H9 (cell line): Measurements from ENCODE around the gene SRPK1. TPM values are rescaled to one million over a fixed set of nuclear protein-coding genes. Genes with fewer than 3 reads are reported as not detected.
"Not testable (repeated sequence)": the region's sequence is repeated elsewhere in the genome, so short reads cannot be mapped to it uniquely, and the experiment has no call there.

Experiments used
- DNase-seq: peaks from one replicate; pipeline ENCODE4 v3.0.0-alpha.2; 2017
- H2AFZ ChIP-seq: one replicate; pipeline ENCODE4 v1.6.1; 2013; ENCODE audit warnings: mild to moderate bottlenecking, low read length, control low read depth, moderate library complexity
- H2AK5ac ChIP-seq: 2 replicates; pipeline ENCODE4 v1.6.1; 2013; ENCODE audit warnings: low read length, control low read depth, mixed read lengths; ENCODE audit not compliant: insufficient read length
- H2BK120ac ChIP-seq: one replicate; pipeline ENCODE4 v1.6.1; 2013; ENCODE audit warnings: low read depth, mild to moderate bottlenecking, low read length, control low read depth, inconsistent platforms; ENCODE audit not compliant: poor library complexity, severe bottlenecking
- H2BK12ac ChIP-seq: 2 replicates; pipeline ENCODE4 v1.6.1; 2013; ENCODE audit warnings: low read length, control low read depth, mixed read lengths, low read depth; ENCODE audit not compliant: insufficient read length
- H2BK15ac ChIP-seq: 2 replicates; pipeline ENCODE4 v1.6.1; 2013; ENCODE audit warnings: low read depth, low read length, control low read depth
- H2BK20ac ChIP-seq: one replicate; pipeline ENCODE4 v1.6.1; 2013; ENCODE audit warnings: low read depth, mild to moderate bottlenecking, low read length, control low read depth, inconsistent platforms; ENCODE audit not compliant: poor library complexity, severe bottlenecking
- H2BK5ac ChIP-seq: 2 replicates; pipeline ENCODE4 v1.6.1; 2013; ENCODE audit warnings: low read length, control low read depth, mixed read lengths; ENCODE audit not compliant: insufficient read length
- H3K14ac ChIP-seq: 2 replicates; pipeline ENCODE4 v1.6.1; 2013; ENCODE audit warnings: low read length, control low read depth; ENCODE audit not compliant: insufficient read depth
- H3K18ac ChIP-seq: 2 replicates; pipeline ENCODE4 v1.6.1; 2013; ENCODE audit warnings: low read depth, mild to moderate bottlenecking, mixed read lengths, low read length, control low read depth; ENCODE audit not compliant: insufficient read length
- H3K23ac ChIP-seq: 2 replicates; pipeline ENCODE4 v1.6.1; 2013; ENCODE audit warnings: low read length, control low read depth, mixed read lengths, low read depth; ENCODE audit not compliant: insufficient read length
- H3K23me2 ChIP-seq: 2 replicates; pipeline ENCODE4 v1.6.1; 2013; ENCODE audit warnings: low read depth, mild to moderate bottlenecking, mixed read lengths, low read length, control low read depth; ENCODE audit not compliant: insufficient read length, poor library complexity, severe bottlenecking
- H3K27ac ChIP-seq: 2 replicates; pipeline ENCODE4 v1.5.1; 2013; ENCODE audit warnings: low read length, control low read depth, mixed read lengths, low read depth; ENCODE audit not compliant: insufficient read length
- H3K27me3 ChIP-seq: 2 replicates; pipeline ENCODE4 v1.6.1; 2013; ENCODE audit warnings: low read length, control low read depth, inconsistent platforms; ENCODE audit not compliant: insufficient read depth
- H3K4ac ChIP-seq: 2 replicates; pipeline ENCODE4 v1.6.1; 2013; ENCODE audit warnings: low read depth, mild to moderate bottlenecking, control low read depth, inconsistent platforms, low read length, moderate library complexity
- H3K4me1 ChIP-seq: 2 replicates; pipeline ENCODE4 v1.6.1; 2013; ENCODE audit warnings: low read length, control low read depth, inconsistent platforms; ENCODE audit not compliant: insufficient read depth
- H3K4me2 ChIP-seq: 2 replicates; pipeline ENCODE4 v1.6.1; 2013; ENCODE audit warnings: low read length, control low read depth, mixed read lengths; ENCODE audit not compliant: insufficient read length, insufficient read depth
- H3K56ac ChIP-seq: 2 replicates; pipeline ENCODE4 v1.6.1; 2013; ENCODE audit warnings: low read depth, mild to moderate bottlenecking, mixed read lengths, low read length, control low read depth; ENCODE audit not compliant: insufficient read length
- H3K79me1 ChIP-seq: 2 replicates; pipeline ENCODE4 v1.6.1; 2013; ENCODE audit warnings: low read depth, mild to moderate bottlenecking, moderate library complexity, low read length, control low read depth, inconsistent platforms; ENCODE audit not compliant: insufficient read depth, poor library complexity, severe bottlenecking
- H3K79me2 ChIP-seq: 2 replicates; pipeline ENCODE4 v1.6.1; 2013; ENCODE audit warnings: low read length, control low read depth, inconsistent platforms; ENCODE audit not compliant: insufficient read depth
- H3K9ac ChIP-seq: 2 replicates; pipeline ENCODE4 v1.6.1; 2013; ENCODE audit warnings: low read length, control low read depth, mixed read lengths; ENCODE audit not compliant: insufficient read length; ENCODE audit errors: extremely low read depth
- H3K9me3 ChIP-seq: one replicate; pipeline ENCODE4 v1.6.1; 2013; ENCODE audit warnings: low read depth, low read length, inconsistent platforms; ENCODE audit not compliant: control insufficient read depth
- H3T11ph ChIP-seq: one replicate; pipeline ENCODE4 v1.6.1; 2013; ENCODE audit warnings: mild to moderate bottlenecking, low read length, control low read depth, inconsistent platforms
- H4K20me1 ChIP-seq: one replicate; pipeline ENCODE4 v1.6.1; 2013; ENCODE audit not compliant: control insufficient read depth, insufficient read length, insufficient read depth
- H4K5ac ChIP-seq: 2 replicates; pipeline ENCODE4 v1.6.1; 2013; ENCODE audit warnings: low read depth, mild to moderate bottlenecking, mixed read lengths, low read length, control low read depth; ENCODE audit not compliant: insufficient read length
- H4K8ac ChIP-seq: replicated peaks from 2 replicates; pipeline ENCODE4 v1.6.1; 2013; ENCODE audit warnings: low read length, control low read depth, mixed read lengths, low read depth; ENCODE audit not compliant: insufficient read length
- H4K91ac ChIP-seq: 2 replicates; pipeline ENCODE4 v1.6.1; 2013; ENCODE audit warnings: low read depth, mild to moderate bottlenecking, moderate library complexity, mixed read lengths, low read length, control low read depth; ENCODE audit not compliant: insufficient read length
- H3K27ac Mint-ChIP-seq, 3 experiments: 2 replicates in 2 of 3; 3 replicates in 1 of 3; pipeline ENCODE4 v1.8.0; 2020 to 2021; ENCODE audit warnings: mixed read lengths in 3 of 3, mild to moderate bottlenecking in 1 of 3, moderate library complexity in 1 of 3
- H3K27me3 Mint-ChIP-seq: 2 replicates; pipeline ENCODE4 v1.8.0; 2021; ENCODE audit warnings: low read depth, mild to moderate bottlenecking, moderate library complexity, mixed read lengths
- H3K36me3 Mint-ChIP-seq, 3 experiments: 2 replicates in 2 of 3; 3 replicates in 1 of 3; pipeline ENCODE4 v1.8.0; 2020 to 2021; ENCODE audit warnings: low read depth in 3 of 3, mixed read lengths in 3 of 3; ENCODE audit not compliant: insufficient read depth in 1 of 3
- H3K4me1 Mint-ChIP-seq, 2 experiments: 2 replicates each; pipeline ENCODE4 v1.8.0; 2020; ENCODE audit warnings: mixed read lengths in 2 of 2
- H3K4me3 Mint-ChIP-seq, 2 experiments: 2 replicates in 1 of 2; 3 replicates in 1 of 2; pipeline ENCODE4 v1.8.0; 2020 to 2021; ENCODE audit warnings: mild to moderate bottlenecking in 2 of 2, mixed read lengths in 2 of 2, moderate library complexity in 1 of 2
- H3K9me3 Mint-ChIP-seq, 2 experiments: 2 replicates in 1 of 2; 3 replicates in 1 of 2; pipeline ENCODE4 v1.8.0; 2020; ENCODE audit warnings: mild to moderate bottlenecking in 2 of 2, mixed read lengths in 2 of 2, moderate library complexity in 1 of 2
- WGBS: extraction: QIAGEN DNeasy Blood & Tissue Kit; methylation state at CpG from one replicate; pipeline ENCODE4 v1.1.7; 2013; ENCODE audit warnings: missing lambda C conversion rate, low lambda C conversion rate, mixed read lengths; ENCODE audit not compliant: insufficient read length; ENCODE audit errors: extremely low coverage; 5-methylcytosine and 5-hydroxymethylcytosine counted together
- total RNA-seq: library from RNA; stranded (reverse); gene quantifications from 2 replicates; pipeline ENCODE4 v1.2.1, GENCODE V29; 2021
- TF ChIP-seq, protein P1 (sequence below): fragments of 200-600 bp; sonication (generic); conservative IDR thresholded peaks from 3 replicates; pipeline ENCODE4 v1.8.0; 2021; ENCODE audit warnings: antibody characterized with exemption, mild to moderate bottlenecking

Gene SRPK1
- total RNA-seq, 1 experiment from 2014 or later = 93.2 TPM

GRCh38 chr6:35939259-35939658 lies 18.4 kb upstream of the SRPK1 start:
- not testable (repeated sequence) for DNase-seq, H3K9me3 ChIP-seq, H2BK120ac ChIP-seq, H3K14ac ChIP-seq, H3K79me1 ChIP-seq, H3K23ac ChIP-seq, H3K4me1 Mint-ChIP-seq, H3K23me2 ChIP-seq, H3K56ac ChIP-seq, H3K27me3 ChIP-seq, H3K9ac ChIP-seq, H3T11ph ChIP-seq, H4K91ac ChIP-seq, H3K27ac Mint-ChIP-seq, H4K5ac ChIP-seq, H3K4ac ChIP-seq, H3K4me3 Mint-ChIP-seq, H2AFZ ChIP-seq, H3K4me1 ChIP-seq, H2AK5ac ChIP-seq, H4K8ac ChIP-seq, H3K79me2 ChIP-seq, H3K4me2 ChIP-seq, H4K20me1 ChIP-seq, H2BK5ac ChIP-seq, H3K27ac ChIP-seq, H3K27me3 Mint-ChIP-seq, H2BK15ac ChIP-seq, H3K18ac ChIP-seq, H2BK12ac ChIP-seq, H2BK20ac ChIP-seq
- Mint-ChIP-seq H3K36me3 (peaks cover 0 to 19% (median 7%) of the 10 kb centered on the region in 3 experiments; a peak in 4 of 7 replicates), H3K9me3 (peaks cover 17 to 19% of the 10 kb centered on the region in 2 experiments)
- WGBS = no CpG with 5 or more reads among the region's 5 CpGs
- TF ChIP-seq, protein P1, sequence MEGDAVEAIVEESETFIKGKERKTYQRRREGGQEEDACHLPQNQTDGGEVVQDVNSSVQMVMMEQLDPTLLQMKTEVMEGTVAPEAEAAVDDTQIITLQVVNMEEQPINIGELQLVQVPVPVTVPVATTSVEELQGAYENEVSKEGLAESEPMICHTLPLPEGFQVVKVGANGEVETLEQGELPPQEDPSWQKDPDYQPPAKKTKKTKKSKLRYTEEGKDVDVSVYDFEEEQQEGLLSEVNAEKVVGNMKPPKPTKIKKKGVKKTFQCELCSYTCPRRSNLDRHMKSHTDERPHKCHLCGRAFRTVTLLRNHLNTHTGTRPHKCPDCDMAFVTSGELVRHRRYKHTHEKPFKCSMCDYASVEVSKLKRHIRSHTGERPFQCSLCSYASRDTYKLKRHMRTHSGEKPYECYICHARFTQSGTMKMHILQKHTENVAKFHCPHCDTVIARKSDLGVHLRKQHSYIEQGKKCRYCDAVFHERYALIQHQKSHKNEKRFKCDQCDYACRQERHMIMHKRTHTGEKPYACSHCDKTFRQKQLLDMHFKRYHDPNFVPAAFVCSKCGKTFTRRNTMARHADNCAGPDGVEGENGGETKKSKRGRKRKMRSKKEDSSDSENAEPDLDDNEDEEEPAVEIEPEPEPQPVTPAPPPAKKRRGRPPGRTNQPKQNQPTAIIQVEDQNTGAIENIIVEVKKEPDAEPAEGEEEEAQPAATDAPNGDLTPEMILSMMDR = peak; percentile 39; the same call in 2 of the 3 replicates
